Uterus (tissue), 2 donors: Measurements from ENCODE around the gene PLXDC2.

Experiments
- CTCF ChIP-seq, 4 experiments: fragments of 200-600 bp in 2 of 4; fragments of 450-650 bp in 2 of 4; sonication (generic) in 2 of 4; IDR thresholded peaks; one replicate each; pipeline ENCODE4 v1.5.1; 2016 to 2019; ENCODE audit warnings: antibody characterized with exemption in 4 of 4, mild to moderate bottlenecking in 2 of 4, moderate library complexity in 1 of 4
- POLR2A ChIP-seq, 2 donors: fragments of 450-650 bp; IDR thresholded peaks; one replicate each; pipeline ENCODE4 v1.6.1; 2016; ENCODE audit warnings: antibody characterized with exemption in 2 of 2, mild to moderate bottlenecking in 1 of 2, moderate library complexity in 1 of 2

GRCh38 chr10:20327954-20328353 is 511.7 kb downstream of the PLXDC2 start:
- TF ChIP-seq POLR2A (IDR thresholded peaks at IDR 0.05) (no peak), CTCF (IDR thresholded peaks at IDR 0.05) (no peak)
